Measurements from ENCODE around the gene SMAD6. TPM values are rescaled to one million over a fixed set of nuclear protein-coding genes. Genes with fewer than 3 reads are reported as not detected.

The SMAD6 gene
- total RNA-seq, 1 experiment from 2014 or later, result 6.6 TPM

GRCh38 chr15:66703540-66703941 lies 1.5 kb downstream of the SMAD6 start:
- Histone ChIP-seq H3K36me3 (ENCODE audit: control insufficient read depth in 1 of 2, insufficient read depth in 2 of 2, low read length in 2 of 2) (no peaks in the 10 kb centered on the region), H3K9ac (ENCODE audit: low read length) (peak overlapping the region; percentile 68), H3K4me1 (ENCODE audit: control insufficient read depth in 1 of 2, insufficient read depth in 2 of 2, low read length in 2 of 2) (peaks cover 48 to 75% of the 10 kb centered on the region in 2 experiments), H3K79me2 (ENCODE audit: insufficient read depth, low read length) (peaks cover 13% of the 10 kb centered on the region), H3K4me3 (replicated peaks in 1 of 2; ENCODE audit: low read depth in 1 of 2, low read length in 2 of 2) (peak overlapping the region; percentile 53 to 74), H3K27me3 (ENCODE audit: insufficient read depth, low read length) (no peaks in the 10 kb centered on the region), H3K4me2 (ENCODE audit: low read length) (peak overlapping the region; percentile 99), H3K9me2 (ENCODE audit: insufficient read depth) (no peaks in the 10 kb centered on the region), H4K20me1 (ENCODE audit: insufficient read depth) (no peaks in the 10 kb centered on the region), H3K9me3 (ENCODE audit: control insufficient read depth in 1 of 2, insufficient read depth in 1 of 2, low read depth in 1 of 2, low read length in 2 of 2) (no peaks in the 10 kb centered on the region), H2AFZ (ENCODE audit: low read depth, low read length, poor library complexity, severe bottlenecking) (no peak overlapping the region), H3K27ac (ENCODE audit: low read depth, low read length) (peak overlapping the region; percentile 79; the same call in 1 of the 2 replicates)
- ChIA-PET POLR2A (no interaction called here), RAD21 (ENCODE audit: low non-redundant PET in 1 of 2, low total read pairs in 2 of 2, uncharacterized antibody in 2 of 2, unreplicated experiment in 2 of 2) (interaction anchor here in 1 of 2 experiments (1.5 kb wide), 1 partner anchor 85 kb away, joined by 3 read pairs; no protein-coding TSS in a partner anchor), CTCF (interaction anchor here (3.1 kb wide), 1 partner anchor 148 kb away, joined by 15 read pairs; no protein-coding TSS in a partner anchor)
- intact Hi-C loops (cut with micrococcal nuclease), result loop anchor here (5.0 kb wide), 1 partner anchor 149 kb away; no protein-coding TSS in a partner anchor
- no TSS peak for BruUV-seq (replicated peaks)
- DNase-seq (ENCODE audit: low read depth, low spot score) (no peak), ATAC-seq (no peak)
- TF ChIP-seq ZFX (IDR thresholded peaks at IDR 0.05) (0 out of 2 replicates have a peak, but pooled peaks have one; percentile 39), RAD21 (IDR thresholded peaks at IDR 0.05; ENCODE audit: low read depth) (no peak)

GRCh38 chr15:66704019-66704802 lies 2.2 kb downstream of the SMAD6 start:
- no TSS peak for BruUV-seq (replicated peaks)
- intact Hi-C loops (cut with micrococcal nuclease), result loop anchor here (5.0 kb wide), 1 partner anchor 148 kb away; no protein-coding TSS in a partner anchor
- ATAC-seq, result no peak

More at GRCh38 chr15:66704019-66704802, 2.2 kb downstream of the SMAD6 start:
- H3K27me3 ChIP-seq (ENCODE audit: insufficient read depth, low read length), result no peaks in the 10 kb centered on the region
- H3K9ac ChIP-seq (ENCODE audit: low read length), result peak overlapping the region; percentile 68
- CTCF ChIA-PET, result no interaction called here
- H3K4me2 ChIP-seq (ENCODE audit: low read length), result peak overlapping the region; percentile 99
- H3K36me3 ChIP-seq (ENCODE audit: control insufficient read depth in 1 of 2, insufficient read depth in 2 of 2, low read length in 2 of 2), result no peaks in the 10 kb centered on the region
- peak overlapping the region; percentile 79; the same call in 1 of the 2 replicates for H3K27ac ChIP-seq (ENCODE audit: low read depth, low read length)
- no peaks in the 10 kb centered on the region for H3K9me3 ChIP-seq (ENCODE audit: control insufficient read depth in 1 of 2, insufficient read depth in 1 of 2, low read depth in 1 of 2, low read length in 2 of 2)
- peaks cover 13% of the 10 kb centered on the region for H3K79me2 ChIP-seq (ENCODE audit: insufficient read depth, low read length)
- TF ChIP-seq POLR2AphosphoS5 (IDR thresholded peaks at IDR 0.05; ENCODE audit: low read depth, low read length), result no peak
- no peak for TF ChIP-seq ZBTB33 (IDR thresholded peaks at IDR 0.05; ENCODE audit: extremely low read depth, insufficient replicate concordance, low read length)
- TF ChIP-seq RAD21 (IDR thresholded peaks at IDR 0.05; ENCODE audit: low read depth), result no peak
- TF ChIP-seq ZFX (IDR thresholded peaks at IDR 0.05), result no peak
- no peak for TF ChIP-seq EZH2phosphoT487 (IDR thresholded peaks at IDR 0.05; ENCODE audit: borderline replicate concordance)
- TF ChIP-seq POLR2A (IDR thresholded peaks at IDR 0.05; ENCODE audit: borderline replicate concordance, extremely low read depth, insufficient read depth, insufficient read length), result no peak
- TF ChIP-seq CTCF (IDR thresholded peaks at IDR 0.05 in 2 of 3, conservative IDR thresholded peaks at IDR 0.05 in 1 of 3; ENCODE audit: borderline replicate concordance in 1 of 3, insufficient read depth in 1 of 3, low read depth in 2 of 3, low read length in 2 of 3), result no peak
- no peak for TF ChIP-seq SP1 (IDR thresholded peaks at IDR 0.05; ENCODE audit: low read depth)
- no peak for TF ChIP-seq JUND (IDR thresholded peaks at IDR 0.05)
- no peak for TF ChIP-seq EGR1 (IDR thresholded peaks at IDR 0.05; ENCODE audit: low read depth)
- TF ChIP-seq SIN3A (IDR thresholded peaks at IDR 0.05; ENCODE audit: low read depth), result no peak
- TF ChIP-seq ATF3 (IDR thresholded peaks at IDR 0.05), result no peak
- no peak for TF ChIP-seq YY1 (IDR thresholded peaks at IDR 0.05; ENCODE audit: extremely low read depth, insufficient replicate concordance, low read depth, low read length)
- no peak for TF ChIP-seq FOSL1 (IDR thresholded peaks at IDR 0.05; ENCODE audit: low read depth)
- H3K4me3 ChIP-seq (replicated peaks in 1 of 2; ENCODE audit: low read depth in 1 of 2, low read length in 2 of 2), result peak overlapping the region; percentile 53 to 74
- peaks cover 48 to 69% of the 10 kb centered on the region in 2 experiments for H3K4me1 ChIP-seq (ENCODE audit: control insufficient read depth in 1 of 2, insufficient read depth in 2 of 2, low read length in 2 of 2)
- H3K9me2 ChIP-seq (ENCODE audit: insufficient read depth), result no peaks in the 10 kb centered on the region
- RAD21 ChIA-PET (ENCODE audit: low non-redundant PET in 1 of 2, low total read pairs in 2 of 2, uncharacterized antibody in 2 of 2, unreplicated experiment in 2 of 2), result interaction anchor here in 1 of 2 experiments (0.8 kb wide), 1 partner anchor 81 kb away, joined by 3 read pairs; no protein-coding TSS in a partner anchor
- POLR2A ChIA-PET, result interaction anchor here (1.0 kb wide), 1 partner anchor 10 kb away, joined by 3 read pairs; no protein-coding TSS in a partner anchor
- H4K20me1 ChIP-seq (ENCODE audit: insufficient read depth), result no peaks in the 10 kb centered on the region
- H2AFZ ChIP-seq (ENCODE audit: low read depth, low read length, poor library complexity, severe bottlenecking), result no peak overlapping the region
- DNase-seq (ENCODE audit: low read depth, low spot score), result no peak

Measured in HCT116 (cell line).